Astrocyte of the spinal cord (primary cell): Measurements from ENCODE around the gene CBY2.

Source experiments
- DNase-seq: peaks from one replicate; pipeline ENCODE4 v3.0.0; 2011; ENCODE audit warnings: low read depth, low spot score
- H3K4me3 ChIP-seq: 2 replicates; pipeline ENCODE4 v1.5.1; 2011; ENCODE audit warnings: low read depth, mild to moderate bottlenecking, low read length, moderate library complexity
- CTCF ChIP-seq: IDR thresholded peaks from 2 replicates; pipeline ENCODE4 v1.5.1; 2012; ENCODE audit warnings: low read depth, mild to moderate bottlenecking, low read length, inconsistent platforms
- in situ Hi-C: cut with HindIII; loops from 2 replicates; pipeline ENCODE4 v1.10.0; 2017; ENCODE audit warnings: low sequenced_read_pairs

Gene CBY2

GRCh38 chr13:45733361-45733760 lies 31.2 kb downstream of the CBY2 start:
- no peak for DNase-seq
- in situ Hi-C loops: no loop called here
- H3K4me3 ChIP-seq: no peak overlapping the region
- no peak for TF ChIP-seq CTCF

DNA sequence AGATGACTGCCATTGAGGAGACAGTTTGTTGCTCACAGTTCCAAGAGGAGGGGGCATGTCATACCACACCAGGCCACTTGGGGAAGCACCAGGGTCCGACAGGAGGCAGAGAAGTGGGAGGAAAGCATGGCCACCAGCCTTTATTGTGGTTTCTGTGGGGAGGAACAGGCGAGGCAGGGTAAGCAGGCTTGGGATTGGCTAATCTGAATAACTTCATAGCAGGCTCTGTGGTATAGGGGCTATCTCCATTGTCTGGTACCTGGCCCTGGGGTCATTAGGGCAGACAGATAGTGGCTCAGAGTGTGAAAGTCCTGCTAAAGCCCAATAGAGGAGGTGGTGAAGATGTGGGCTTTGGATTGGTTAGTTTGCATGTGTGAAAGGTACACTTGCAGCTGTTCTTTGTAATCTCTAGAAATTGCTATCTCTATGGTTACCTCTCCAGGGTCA lies 35.5 kb downstream of the CBY2 start:
- no peak for DNase-seq
- in situ Hi-C loops: no loop called here
- H3K4me3 ChIP-seq: no peak overlapping the region
- TF ChIP-seq CTCF: peak; percentile 27

- TF ChIP-seq CTCF: no peak
- DNase-seq: no peak
- in situ Hi-C loops: no loop called here
- H3K4me3 ChIP-seq: no peak overlapping the region
Observed at GRCh38 chr13:45742985-45743384, 40.9 kb downstream of the CBY2 start.

DNA sequence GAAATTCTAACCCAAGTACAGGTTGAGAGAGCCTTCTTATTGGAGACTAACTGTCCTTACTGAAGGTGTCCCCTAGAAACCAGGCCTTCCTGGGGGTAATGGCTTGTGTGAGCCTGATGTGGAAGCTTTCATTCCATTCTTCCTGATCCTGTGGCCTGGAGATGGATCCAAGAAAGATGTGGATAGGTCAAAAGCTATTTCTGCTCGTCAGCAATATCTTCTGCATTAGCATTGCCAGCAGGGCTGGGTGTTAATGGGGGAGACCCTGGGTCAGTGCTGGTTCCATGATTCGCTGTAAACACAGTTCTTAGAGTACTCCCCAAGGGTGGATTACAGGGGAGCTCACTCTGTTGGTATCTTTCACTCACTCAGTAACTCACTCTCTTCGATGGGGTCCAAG lies 42.9 kb downstream of the CBY2 start:
- DNase-seq: no peak
- no peak for TF ChIP-seq CTCF
- in situ Hi-C loops: no loop called here
- H3K4me3 ChIP-seq: no peak overlapping the region

DNA sequence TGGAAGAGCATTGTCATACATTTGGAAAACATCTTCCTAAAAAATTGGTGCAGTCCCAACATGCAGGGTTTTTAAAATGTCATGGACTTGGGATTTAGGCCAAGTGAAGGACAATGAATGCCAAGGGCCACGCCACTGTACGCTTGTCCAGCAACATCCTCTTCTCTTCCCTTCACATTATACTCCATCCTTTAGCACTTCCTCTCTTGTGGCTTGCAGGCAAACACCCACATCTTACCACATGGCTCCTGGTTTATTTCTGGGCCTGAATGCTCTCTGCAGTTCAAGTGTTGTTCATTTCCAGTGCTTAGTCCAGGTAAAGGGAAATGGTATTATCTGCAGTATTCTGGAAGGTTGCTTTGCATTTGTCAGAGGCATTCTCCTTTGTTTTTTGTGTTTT lies 45.0 kb downstream of the CBY2 start:
- DNase-seq: no peak
- no peak for TF ChIP-seq CTCF
- in situ Hi-C loops: no loop called here
- no peak overlapping the region for H3K4me3 ChIP-seq

DNA sequence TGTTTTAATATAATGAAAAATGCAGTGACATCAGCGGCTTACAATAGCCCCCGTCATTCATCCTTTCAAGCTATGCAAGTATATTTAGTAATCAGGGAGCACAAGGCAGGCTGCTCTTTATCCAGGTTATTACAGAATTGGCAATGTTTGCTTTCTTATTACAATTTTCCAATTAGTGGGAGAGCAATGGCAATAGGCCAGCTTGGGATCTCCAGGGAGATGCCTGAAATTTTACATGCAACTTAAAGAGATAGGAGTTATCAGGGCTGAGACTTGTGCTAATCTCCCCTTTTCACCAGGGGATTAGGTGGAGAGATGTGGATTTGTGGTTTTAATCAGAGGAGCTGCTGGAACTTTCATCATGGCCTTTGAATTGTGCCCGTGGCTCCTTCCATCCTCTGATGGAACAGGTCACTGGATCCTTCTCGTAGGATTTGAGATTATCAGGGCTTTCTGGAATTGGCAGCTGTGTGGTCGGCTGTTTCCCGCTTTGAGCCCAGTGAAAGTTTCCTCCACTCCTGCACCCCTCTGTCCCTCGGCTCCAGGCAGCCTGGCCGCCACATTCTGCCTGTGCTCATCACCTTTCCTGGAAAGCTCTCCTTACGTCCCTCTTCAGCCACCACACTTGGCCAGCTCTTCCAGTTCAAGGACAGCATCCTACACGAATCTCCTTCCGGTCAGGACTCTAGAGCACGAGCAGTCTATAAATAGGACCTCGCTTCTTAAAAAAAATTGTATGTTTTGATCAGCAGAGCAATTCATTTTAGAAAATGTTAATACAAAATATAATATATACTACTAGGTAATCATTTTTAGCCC lies 47.0 kb downstream of the CBY2 start:
- no peak for TF ChIP-seq CTCF
- DNase-seq: no peak
- H3K4me3 ChIP-seq: no peak overlapping the region
- in situ Hi-C loops: no loop called here
